H1 (cell line): Measurements from ENCODE around the gene MGRN1. TPM values are rescaled to one million over a fixed set of nuclear protein-coding genes. Genes with fewer than 3 reads are reported as not detected.

Experiments
- polyA plus RNA-seq, 7 experiments: library from polyadenylated mRNA; depleted of rRNA in 3 of 7; stranded (reverse) in 5 of 7; unstranded in 2 of 7; fragments of >200 nt in 5 of 7; fragments of 200-250 nt in 2 of 7; gene quantifications; 1 replicate in 5 of 7; 2 replicates in 1 of 7; 4 replicates in 1 of 7; pipeline versions ENCODE4 v1.2.1 to v1.2.3, GENCODE V29; 2011 to 2013; ENCODE audit warnings: missing spikeins in 2 of 7, mixed read lengths in 2 of 7
- total RNA-seq: library from RNA; stranded (reverse); fragmentation: NEBNext Ultra II Directional; extraction: Animal tissue kit (Norgen Biotek cat#: 25700); gene quantifications from 2 replicates; pipeline ENCODE4 v1.2.1, GENCODE V29; 2021
- TF ChIP-seq, protein P1 (sequence below): fragments of 300-600 bp; sonication (generic); IDR thresholded peaks from 2 replicates; pipeline ENCODE4 v1.7.1; 2012; ENCODE audit warnings: low read length, moderate library complexity, mild to moderate bottlenecking, inconsistent platforms; ENCODE audit not compliant: insufficient replicate concordance

The MGRN1 gene
- total and polyA plus RNA-seq, 2 of the 8 experiments (the other 6 are each of a cell fraction or from before 2014, with no cell fraction given): 15.0 to 82.3 TPM

DNA sequence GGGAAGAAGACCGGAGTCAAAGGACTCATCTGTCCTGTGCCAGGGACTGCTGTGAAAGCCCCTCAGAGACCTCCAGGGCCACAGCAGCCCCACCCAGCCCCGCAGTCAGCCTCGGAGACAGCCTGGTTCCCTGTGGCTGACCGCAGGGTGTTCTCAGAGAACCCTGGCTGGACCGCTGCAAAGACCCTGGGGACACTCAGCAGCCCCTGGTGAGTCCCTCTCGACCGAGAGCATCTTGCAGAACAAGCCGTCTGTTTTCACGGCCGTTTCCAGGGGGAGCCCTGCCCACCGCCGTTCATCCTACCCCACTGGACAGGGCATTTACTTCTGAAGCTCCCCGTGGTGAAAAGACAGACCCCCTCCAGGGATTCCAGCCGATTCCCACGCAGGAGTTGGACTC is 20.2 kb upstream of the MGRN1 start (continued):
- TF ChIP-seq, protein P1, sequence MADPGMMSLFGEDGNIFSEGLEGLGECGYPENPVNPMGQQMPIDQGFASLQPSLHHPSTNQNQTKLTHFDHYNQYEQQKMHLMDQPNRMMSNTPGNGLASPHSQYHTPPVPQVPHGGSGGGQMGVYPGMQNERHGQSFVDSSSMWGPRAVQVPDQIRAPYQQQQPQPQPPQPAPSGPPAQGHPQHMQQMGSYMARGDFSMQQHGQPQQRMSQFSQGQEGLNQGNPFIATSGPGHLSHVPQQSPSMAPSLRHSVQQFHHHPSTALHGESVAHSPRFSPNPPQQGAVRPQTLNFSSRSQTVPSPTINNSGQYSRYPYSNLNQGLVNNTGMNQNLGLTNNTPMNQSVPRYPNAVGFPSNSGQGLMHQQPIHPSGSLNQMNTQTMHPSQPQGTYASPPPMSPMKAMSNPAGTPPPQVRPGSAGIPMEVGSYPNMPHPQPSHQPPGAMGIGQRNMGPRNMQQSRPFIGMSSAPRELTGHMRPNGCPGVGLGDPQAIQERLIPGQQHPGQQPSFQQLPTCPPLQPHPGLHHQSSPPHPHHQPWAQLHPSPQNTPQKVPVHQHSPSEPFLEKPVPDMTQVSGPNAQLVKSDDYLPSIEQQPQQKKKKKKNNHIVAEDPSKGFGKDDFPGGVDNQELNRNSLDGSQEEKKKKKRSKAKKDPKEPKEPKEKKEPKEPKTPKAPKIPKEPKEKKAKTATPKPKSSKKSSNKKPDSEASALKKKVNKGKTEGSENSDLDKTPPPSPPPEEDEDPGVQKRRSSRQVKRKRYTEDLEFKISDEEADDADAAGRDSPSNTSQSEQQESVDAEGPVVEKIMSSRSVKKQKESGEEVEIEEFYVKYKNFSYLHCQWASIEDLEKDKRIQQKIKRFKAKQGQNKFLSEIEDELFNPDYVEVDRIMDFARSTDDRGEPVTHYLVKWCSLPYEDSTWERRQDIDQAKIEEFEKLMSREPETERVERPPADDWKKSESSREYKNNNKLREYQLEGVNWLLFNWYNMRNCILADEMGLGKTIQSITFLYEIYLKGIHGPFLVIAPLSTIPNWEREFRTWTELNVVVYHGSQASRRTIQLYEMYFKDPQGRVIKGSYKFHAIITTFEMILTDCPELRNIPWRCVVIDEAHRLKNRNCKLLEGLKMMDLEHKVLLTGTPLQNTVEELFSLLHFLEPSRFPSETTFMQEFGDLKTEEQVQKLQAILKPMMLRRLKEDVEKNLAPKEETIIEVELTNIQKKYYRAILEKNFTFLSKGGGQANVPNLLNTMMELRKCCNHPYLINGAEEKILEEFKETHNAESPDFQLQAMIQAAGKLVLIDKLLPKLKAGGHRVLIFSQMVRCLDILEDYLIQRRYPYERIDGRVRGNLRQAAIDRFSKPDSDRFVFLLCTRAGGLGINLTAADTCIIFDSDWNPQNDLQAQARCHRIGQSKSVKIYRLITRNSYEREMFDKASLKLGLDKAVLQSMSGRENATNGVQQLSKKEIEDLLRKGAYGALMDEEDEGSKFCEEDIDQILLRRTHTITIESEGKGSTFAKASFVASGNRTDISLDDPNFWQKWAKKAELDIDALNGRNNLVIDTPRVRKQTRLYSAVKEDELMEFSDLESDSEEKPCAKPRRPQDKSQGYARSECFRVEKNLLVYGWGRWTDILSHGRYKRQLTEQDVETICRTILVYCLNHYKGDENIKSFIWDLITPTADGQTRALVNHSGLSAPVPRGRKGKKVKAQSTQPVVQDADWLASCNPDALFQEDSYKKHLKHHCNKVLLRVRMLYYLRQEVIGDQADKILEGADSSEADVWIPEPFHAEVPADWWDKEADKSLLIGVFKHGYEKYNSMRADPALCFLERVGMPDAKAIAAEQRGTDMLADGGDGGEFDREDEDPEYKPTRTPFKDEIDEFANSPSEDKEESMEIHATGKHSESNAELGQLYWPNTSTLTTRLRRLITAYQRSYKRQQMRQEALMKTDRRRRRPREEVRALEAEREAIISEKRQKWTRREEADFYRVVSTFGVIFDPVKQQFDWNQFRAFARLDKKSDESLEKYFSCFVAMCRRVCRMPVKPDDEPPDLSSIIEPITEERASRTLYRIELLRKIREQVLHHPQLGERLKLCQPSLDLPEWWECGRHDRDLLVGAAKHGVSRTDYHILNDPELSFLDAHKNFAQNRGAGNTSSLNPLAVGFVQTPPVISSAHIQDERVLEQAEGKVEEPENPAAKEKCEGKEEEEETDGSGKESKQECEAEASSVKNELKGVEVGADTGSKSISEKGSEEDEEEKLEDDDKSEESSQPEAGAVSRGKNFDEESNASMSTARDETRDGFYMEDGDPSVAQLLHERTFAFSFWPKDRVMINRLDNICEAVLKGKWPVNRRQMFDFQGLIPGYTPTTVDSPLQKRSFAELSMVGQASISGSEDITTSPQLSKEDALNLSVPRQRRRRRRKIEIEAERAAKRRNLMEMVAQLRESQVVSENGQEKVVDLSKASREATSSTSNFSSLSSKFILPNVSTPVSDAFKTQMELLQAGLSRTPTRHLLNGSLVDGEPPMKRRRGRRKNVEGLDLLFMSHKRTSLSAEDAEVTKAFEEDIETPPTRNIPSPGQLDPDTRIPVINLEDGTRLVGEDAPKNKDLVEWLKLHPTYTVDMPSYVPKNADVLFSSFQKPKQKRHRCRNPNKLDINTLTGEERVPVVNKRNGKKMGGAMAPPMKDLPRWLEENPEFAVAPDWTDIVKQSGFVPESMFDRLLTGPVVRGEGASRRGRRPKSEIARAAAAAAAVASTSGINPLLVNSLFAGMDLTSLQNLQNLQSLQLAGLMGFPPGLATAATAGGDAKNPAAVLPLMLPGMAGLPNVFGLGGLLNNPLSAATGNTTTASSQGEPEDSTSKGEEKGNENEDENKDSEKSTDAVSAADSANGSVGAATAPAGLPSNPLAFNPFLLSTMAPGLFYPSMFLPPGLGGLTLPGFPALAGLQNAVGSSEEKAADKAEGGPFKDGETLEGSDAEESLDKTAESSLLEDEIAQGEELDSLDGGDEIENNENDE: no peak
